Heart left ventricle (tissue), 16 donors: ENCODE measurements around the gene NEDD9. TPM values are rescaled to one million over a fixed set of nuclear protein-coding genes. Genes with fewer than 3 reads are reported as not detected.

Source experiments
- ATAC-seq, 4 donors: fragments of 200-7000 bp; cut with Tn5 transposase; one replicate each; pipeline ENCODE4 v1.9.1; 2020 to 2022; ENCODE audit warnings: moderate library complexity in 4 of 4, mild to moderate bottlenecking in 3 of 4, moderate number of reproducible peaks in 1 of 4
- DNase-seq, 5 donors: peaks; one replicate each; pipeline ENCODE4 v3.0.0-alpha.2; 2020
- H3K27ac ChIP-seq, 12 donors: fragments of 200-600 bp; sonication (generic) in 4 of 12; one replicate each; pipeline versions ENCODE4 v1.5.0 to v1.8.0; 2016 to 2022; ENCODE audit warnings: mild to moderate bottlenecking in 2 of 12
- H3K27me3 ChIP-seq, 9 donors: fragments of 200-600 bp; sonication (generic) in 2 of 9; one replicate each; pipeline versions ENCODE4 v1.5.1 to v1.8.0; 2016 to 2022; ENCODE audit warnings: mild to moderate bottlenecking in 3 of 9
- H3K36me3 ChIP-seq, 9 donors: fragments of 200-600 bp; sonication (generic) in 2 of 9; one replicate each; pipeline versions ENCODE4 v1.5.0 to v1.8.0; 2018 to 2022; ENCODE audit warnings: mild to moderate bottlenecking in 2 of 9
- H3K4me1 ChIP-seq, 12 donors: fragments of 200-600 bp; sonication (generic) in 4 of 12; one replicate each; pipeline versions ENCODE4 v1.5.0 to v1.8.0; 2016 to 2022; ENCODE audit warnings: mild to moderate bottlenecking in 3 of 12
- H3K4me3 ChIP-seq, 12 donors: fragments of 200-600 bp; sonication (generic) in 4 of 12; one replicate each; pipeline versions ENCODE4 v1.5.0 to v1.8.0; 2017 to 2022; ENCODE audit warnings: mild to moderate bottlenecking in 9 of 12, moderate library complexity in 4 of 12
- H3K9me3 ChIP-seq, 12 donors: fragments of 200-600 bp; sonication (generic) in 4 of 12; one replicate each; pipeline versions ENCODE4 v1.5.0 to v1.8.0; 2016 to 2022; ENCODE audit warnings: mild to moderate bottlenecking in 1 of 12
- POLR2A ChIP-seq, 2 donors: fragments of 450-650 bp; IDR thresholded peaks; one replicate each; pipeline ENCODE4 v1.6.1; 2017; ENCODE audit warnings: antibody characterized with exemption in 2 of 2, mild to moderate bottlenecking in 2 of 2, moderate library complexity in 2 of 2
- WGBS, 4 donors: extraction: QIAGEN DNeasy Blood & Tissue Kit in 2 of 4; methylation state at CpG; one replicate each; pipeline versions ENCODE4 v1.1.5 to v1.1.7; 2013 to 2018; 5-methylcytosine and 5-hydroxymethylcytosine counted together
- intact Hi-C, 10 donors: fragments of 100-400 bp; cut with DNase I; formaldehyde crosslinking; loops; one replicate each; pipeline versions ENCODE4 v1.11.1 to v1.14.2; 2022
- polyA plus RNA-seq, 2 donors: library from polyadenylated mRNA; stranded (reverse); fragments of 200-250 nt; gene quantifications; one replicate each; pipeline ENCODE4 v1.2.3, GENCODE V29; 2013
- total RNA-seq, 9 donors: library from RNA; depleted of rRNA in 2 of 9; stranded (reverse); fragments of >200 nt in 2 of 9; fragmentation: NEBNext Ultra II Directional in 3 of 9; extraction: Animal tissue kit (Norgen Biotek cat#: 25700) in 3 of 9; gene quantifications; one replicate each; pipeline versions ENCODE4 v1.1.0 to v1.2.4, GENCODE V29; 2016 to 2023
- TF ChIP-seq, protein P1 (sequence below), 12 donors: fragments of 200-600 bp; sonication (generic) in 4 of 12; IDR thresholded peaks; one replicate each; pipeline versions ENCODE4 v1.5.0 to v1.8.0; 2018 to 2022; ENCODE audit warnings: antibody characterized with exemption in 12 of 12, mild to moderate bottlenecking in 5 of 12
- donor health status: ischemic (EF 13 %, LVEDD 7.1; RV severe dilation, severe dysfunction).
- donor health status: healthy with polysubstance abuse.
- donor health status: DM: no; HTN: yes; CAD: no.
- donor health status: DM: no; HTN: no; CAD: no.
- donor health status: ischemic (EF 25% LVEDD 6.9; RV normal size, moderate dysfunction).
- donor health status: ischemic (EF 25% LVEDD 5.7; RV mildly dilated, moderate dysfunction).
- donor health status: healthy.
- donor health status: DM: yes; HTN: yes; CAD: no.
- donor health status: ischemic (EF 35%, LVEDD 5.7; RV mildly dilated, moderate dysfunction).
- donor health status: nonischemic (EF 11% LVEDD 7.7; RV severe dilation, severe dysfunction).
- donor health status: DM: yes; HTN: yes; CAD: no.
- donor health status: PGD.
- donor health status: ischemic (EF 29% LVEDD 5.4; RV normal size, mild dysfunction).
- donor health status: nonischemic (EF 23%, LVEDD 6.1; RV moderate dilation, normal function).

NEDD9 gene
- total and polyA plus RNA-seq, 11 donors: 10.2 to 55.7 (median 20.9) TPM

- H3K4me3 ChIP-seq: no peak overlapping the region
- H3K9me3 ChIP-seq: no peaks in the 10 kb centered on the region
- ATAC-seq (no peak), DNase-seq (no peak)
- intact Hi-C loops: no loop called here
- TF ChIP-seq POLR2A (IDR thresholded peaks at IDR 0.05): no peak
- TF ChIP-seq, protein P1, sequence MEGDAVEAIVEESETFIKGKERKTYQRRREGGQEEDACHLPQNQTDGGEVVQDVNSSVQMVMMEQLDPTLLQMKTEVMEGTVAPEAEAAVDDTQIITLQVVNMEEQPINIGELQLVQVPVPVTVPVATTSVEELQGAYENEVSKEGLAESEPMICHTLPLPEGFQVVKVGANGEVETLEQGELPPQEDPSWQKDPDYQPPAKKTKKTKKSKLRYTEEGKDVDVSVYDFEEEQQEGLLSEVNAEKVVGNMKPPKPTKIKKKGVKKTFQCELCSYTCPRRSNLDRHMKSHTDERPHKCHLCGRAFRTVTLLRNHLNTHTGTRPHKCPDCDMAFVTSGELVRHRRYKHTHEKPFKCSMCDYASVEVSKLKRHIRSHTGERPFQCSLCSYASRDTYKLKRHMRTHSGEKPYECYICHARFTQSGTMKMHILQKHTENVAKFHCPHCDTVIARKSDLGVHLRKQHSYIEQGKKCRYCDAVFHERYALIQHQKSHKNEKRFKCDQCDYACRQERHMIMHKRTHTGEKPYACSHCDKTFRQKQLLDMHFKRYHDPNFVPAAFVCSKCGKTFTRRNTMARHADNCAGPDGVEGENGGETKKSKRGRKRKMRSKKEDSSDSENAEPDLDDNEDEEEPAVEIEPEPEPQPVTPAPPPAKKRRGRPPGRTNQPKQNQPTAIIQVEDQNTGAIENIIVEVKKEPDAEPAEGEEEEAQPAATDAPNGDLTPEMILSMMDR (IDR thresholded peaks at IDR 0.05): no peak
- H3K27ac ChIP-seq: peak overlapping the region in 6 of 12 donors; percentile 37 to 93 (median 48)
- WGBS, 4 donors: 63 to 77% (median 69%) methylated on average over 3 of the region's 3 CpGs
- H3K4me1 ChIP-seq: peaks cover 10 to 89% (median 77%) of the 10 kb centered on the region in 12 donors
- no peaks in the 10 kb centered on the region for H3K27me3 ChIP-seq
- peaks cover 0 to 53% (median 37%) of the 10 kb centered on the region in 9 donors for H3K36me3 ChIP-seq
Measured at GRCh38 chr6:11208267-11208666, 24.2 kb downstream of the NEDD9 start.

GRCh38 chr6:11207199-11207968 lies 25.1 kb downstream of the NEDD9 start:
- DNase-seq (peak in 4 of 5 donors; percentile 48 to 71 (median 60)), ATAC-seq (peak; percentile 65 to 83 (median 76))
- Histone ChIP-seq H3K36me3 (peaks cover 0 to 46% (median 29%) of the 10 kb centered on the region in 9 donors), H3K4me1 (peaks cover 5 to 89% (median 77%) of the 10 kb centered on the region in 12 donors), H3K4me3 (no peak overlapping the region), H3K27ac (peak overlapping the region in 11 of 12 donors; percentile 2 to 93 (median 41)), H3K27me3 (no peaks in the 10 kb centered on the region), H3K9me3 (no peaks in the 10 kb centered on the region)
- WGBS, 4 donors: 54 to 58% (median 57%) methylated on average over 5 of the region's 5 CpGs
- no peak for TF ChIP-seq POLR2A (IDR thresholded peaks at IDR 0.05)
- TF ChIP-seq, protein P1 (IDR thresholded peaks at IDR 0.05): no peak
- intact Hi-C loops: no loop called here

DNA sequence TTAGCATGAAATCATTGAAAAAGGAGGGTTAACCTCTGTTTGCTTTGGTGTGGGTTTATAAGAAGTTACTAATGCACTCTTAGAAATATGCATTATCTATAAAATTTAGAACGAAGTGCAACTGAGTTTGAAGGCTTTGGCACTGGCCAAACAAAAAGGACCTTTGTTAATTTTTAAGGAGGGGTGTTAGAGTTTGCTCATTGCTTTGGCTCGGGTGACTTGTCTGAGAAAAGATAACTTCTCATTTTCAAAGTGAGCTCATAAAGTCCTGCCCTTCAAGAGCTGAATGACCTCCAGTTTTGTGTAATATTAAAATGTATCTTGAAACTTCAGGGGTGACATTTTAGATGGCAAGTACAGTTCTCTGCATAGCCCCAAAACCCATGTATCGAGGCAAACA lies 25.9 kb downstream of the NEDD9 start:
- Histone ChIP-seq H3K36me3 (peaks cover 0 to 41% (median 24%) of the 10 kb centered on the region in 9 donors), H3K27ac (peak overlapping the region in 10 of 12 donors; percentile 2 to 84 (median 40)), H3K4me3 (no peak overlapping the region), H3K9me3 (no peaks in the 10 kb centered on the region), H3K27me3 (no peaks in the 10 kb centered on the region), H3K4me1 (peaks cover 5 to 89% (median 77%) of the 10 kb centered on the region in 12 donors)
- ATAC-seq (no peak), DNase-seq (no peak)
- WGBS, 4 donors: 62 to 76% (median 70%) methylated on average over 3 of the region's 3 CpGs
- TF ChIP-seq, protein P1 (IDR thresholded peaks at IDR 0.05): no peak
- no peak for TF ChIP-seq POLR2A (IDR thresholded peaks at IDR 0.05)
- intact Hi-C loops: no loop called here

DNA sequence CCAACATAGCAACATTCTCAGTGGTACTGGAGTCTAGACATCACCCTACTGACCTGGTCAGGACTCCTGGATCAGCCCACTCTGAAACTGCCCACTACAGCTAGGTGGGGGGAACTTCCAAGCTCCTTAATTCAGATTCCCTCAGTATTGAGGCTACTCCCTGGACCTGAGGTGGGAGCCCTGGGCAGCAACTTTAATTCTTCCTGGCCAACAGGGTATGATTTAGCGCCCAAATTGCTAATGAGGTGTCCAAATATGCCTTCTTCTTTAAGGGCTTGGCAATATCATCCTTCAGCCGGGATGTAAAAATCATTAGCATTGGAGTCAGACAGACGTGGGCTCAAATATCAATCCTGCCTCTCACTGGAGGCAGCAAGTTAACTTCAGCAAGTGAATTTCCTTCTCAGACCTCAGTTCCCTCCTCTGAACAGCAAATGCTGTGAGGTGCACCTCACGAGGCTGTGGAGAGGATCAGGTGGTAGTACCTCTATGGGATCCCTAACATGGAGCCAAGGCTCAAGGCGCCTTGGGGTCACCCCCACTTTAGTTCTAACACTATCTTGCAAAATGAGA lies 27.6 kb downstream of the NEDD9 start:
- ATAC-seq (no peak), DNase-seq (no peak)
- no peak for TF ChIP-seq POLR2A (IDR thresholded peaks at IDR 0.05)
- TF ChIP-seq, protein P1 (IDR thresholded peaks at IDR 0.05): no peak
- Histone ChIP-seq H3K4me1 (peaks cover 2 to 85% (median 64%) of the 10 kb centered on the region in 12 donors), H3K27me3 (no peaks in the 10 kb centered on the region), H3K36me3 (peaks cover 0 to 51% (median 32%) of the 10 kb centered on the region in 9 donors), H3K4me3 (no peak overlapping the region), H3K9me3 (no peaks in the 10 kb centered on the region), H3K27ac (peak overlapping the region in 3 of 12 donors; percentile 7 to 37 (median 10))
- 74 to 85% (median 82%) methylated on average over 5 of the region's 5 CpGs for WGBS, 4 donors
- intact Hi-C loops: no loop called here
